Astrocyte of the cerebellum (primary cell): ENCODE results near the gene ATG3.
"Not testable (repeated sequence)": the region's sequence is repeated elsewhere in the genome, so short reads cannot be mapped to it uniquely, and the experiment has no call there.

Experiments used
- DNase-seq: peaks from one replicate; pipeline ENCODE4 v3.0.0-alpha.2; 2011; ENCODE audit warnings: low read depth
- H3K4me3 ChIP-seq: 2 replicates; pipeline ENCODE4 v1.5.1; 2011; ENCODE audit warnings: mild to moderate bottlenecking, low read depth, low read length, moderate library complexity
- in situ Hi-C: cut with HindIII; loops from 2 replicates; pipeline ENCODE4 v1.10.0; 2017; ENCODE audit warnings: low sequenced_read_pairs
- TF ChIP-seq, protein P1 (sequence below): IDR thresholded peaks from 2 replicates; pipeline ENCODE4 v1.5.1; 2012; ENCODE audit warnings: low read length, low read depth, moderate library complexity, mild to moderate bottlenecking; ENCODE audit errors: missing control alignments

ATG3 gene

DNA sequence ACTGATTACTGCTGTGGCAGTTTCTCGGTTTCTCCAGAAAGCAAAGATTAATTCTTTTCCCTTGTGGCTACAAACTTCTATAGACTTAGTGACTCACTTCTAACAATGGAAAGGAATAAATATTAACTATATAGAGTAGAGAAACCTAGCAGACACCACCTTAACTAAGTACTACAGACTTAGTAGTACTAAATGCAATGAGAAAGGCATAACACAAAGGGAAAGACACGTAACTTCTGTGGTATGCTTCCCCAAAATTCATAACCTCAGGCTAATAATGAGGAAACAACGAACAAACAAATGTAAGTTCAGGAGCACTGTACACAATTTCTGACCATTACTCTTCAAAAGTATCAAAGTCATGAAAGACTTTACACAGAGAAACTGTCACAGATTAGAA is 31.2 kb downstream of the ATG3 start:
- in situ Hi-C loops = loop anchor here (25.0 kb wide), 1 partner anchor 418 kb away; no protein-coding TSS in a partner anchor
- TF ChIP-seq, protein P1, sequence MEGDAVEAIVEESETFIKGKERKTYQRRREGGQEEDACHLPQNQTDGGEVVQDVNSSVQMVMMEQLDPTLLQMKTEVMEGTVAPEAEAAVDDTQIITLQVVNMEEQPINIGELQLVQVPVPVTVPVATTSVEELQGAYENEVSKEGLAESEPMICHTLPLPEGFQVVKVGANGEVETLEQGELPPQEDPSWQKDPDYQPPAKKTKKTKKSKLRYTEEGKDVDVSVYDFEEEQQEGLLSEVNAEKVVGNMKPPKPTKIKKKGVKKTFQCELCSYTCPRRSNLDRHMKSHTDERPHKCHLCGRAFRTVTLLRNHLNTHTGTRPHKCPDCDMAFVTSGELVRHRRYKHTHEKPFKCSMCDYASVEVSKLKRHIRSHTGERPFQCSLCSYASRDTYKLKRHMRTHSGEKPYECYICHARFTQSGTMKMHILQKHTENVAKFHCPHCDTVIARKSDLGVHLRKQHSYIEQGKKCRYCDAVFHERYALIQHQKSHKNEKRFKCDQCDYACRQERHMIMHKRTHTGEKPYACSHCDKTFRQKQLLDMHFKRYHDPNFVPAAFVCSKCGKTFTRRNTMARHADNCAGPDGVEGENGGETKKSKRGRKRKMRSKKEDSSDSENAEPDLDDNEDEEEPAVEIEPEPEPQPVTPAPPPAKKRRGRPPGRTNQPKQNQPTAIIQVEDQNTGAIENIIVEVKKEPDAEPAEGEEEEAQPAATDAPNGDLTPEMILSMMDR = no peak
- DNase-seq = no peak
- H3K4me3 ChIP-seq = no peak overlapping the region

DNA sequence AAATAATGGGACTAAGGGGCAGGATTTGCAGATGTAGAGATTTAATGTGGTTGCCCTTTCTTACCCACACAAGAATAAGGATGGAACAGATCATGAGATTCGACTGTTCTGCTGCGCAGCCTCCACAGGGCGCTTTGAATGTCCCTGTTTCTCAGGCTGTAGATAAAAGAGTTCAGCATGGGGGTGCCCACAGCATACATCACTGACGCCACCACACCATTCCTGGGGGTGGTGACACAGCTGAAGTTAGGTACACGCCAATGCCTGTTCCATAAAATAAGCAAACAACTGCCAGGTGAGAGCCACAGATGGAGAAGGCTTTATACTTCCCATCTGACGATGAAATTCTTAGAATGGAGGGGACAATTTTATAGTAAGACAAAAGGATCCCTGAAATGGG is 37.6 kb downstream of the ATG3 start:
- in situ Hi-C loops = loop anchor here (25.0 kb wide), 1 partner anchor 187 kb away; the partner anchor contains the start of gene CD200
- not testable (repeated sequence) for DNase-seq

DNA sequence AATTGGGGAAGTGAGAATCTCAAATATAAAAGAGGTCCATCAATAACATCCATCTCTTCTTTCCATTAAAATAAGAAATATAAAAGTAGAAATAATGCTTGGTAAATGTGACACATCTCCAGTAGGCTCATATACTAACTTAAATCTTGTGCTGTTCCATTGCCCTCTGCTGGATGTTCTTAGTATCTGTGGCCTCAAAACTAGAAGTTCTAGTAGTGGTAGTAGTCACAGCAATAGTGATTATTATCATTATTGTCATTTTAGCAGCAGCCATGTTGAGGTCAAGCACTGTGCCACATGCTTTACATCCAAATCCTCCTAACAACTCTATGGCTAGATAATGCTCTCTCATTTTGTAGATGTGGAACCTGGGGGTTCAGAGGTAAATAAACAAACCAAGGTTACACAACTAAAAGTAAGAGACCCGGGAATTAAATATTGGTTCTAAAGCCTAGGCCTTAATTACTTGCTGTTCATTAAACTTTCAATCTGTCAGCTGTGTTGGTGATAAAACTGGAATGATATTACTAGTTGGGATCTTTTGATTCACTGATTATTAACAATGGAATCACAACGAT is 42.2 kb downstream of the ATG3 start:
- peak; percentile 72 for DNase-seq
- H3K4me3 ChIP-seq = no peak overlapping the region
- in situ Hi-C loops = loop anchor here (25.0 kb wide), 1 partner anchor 182 kb away; the partner anchor contains the start of gene CD200
- TF ChIP-seq, protein P1 = peak; percentile 70

More for the DNA sequence above, 37.6 kb downstream of the ATG3 start:
- H3K4me3 ChIP-seq = not testable (repeated sequence)

DNA sequence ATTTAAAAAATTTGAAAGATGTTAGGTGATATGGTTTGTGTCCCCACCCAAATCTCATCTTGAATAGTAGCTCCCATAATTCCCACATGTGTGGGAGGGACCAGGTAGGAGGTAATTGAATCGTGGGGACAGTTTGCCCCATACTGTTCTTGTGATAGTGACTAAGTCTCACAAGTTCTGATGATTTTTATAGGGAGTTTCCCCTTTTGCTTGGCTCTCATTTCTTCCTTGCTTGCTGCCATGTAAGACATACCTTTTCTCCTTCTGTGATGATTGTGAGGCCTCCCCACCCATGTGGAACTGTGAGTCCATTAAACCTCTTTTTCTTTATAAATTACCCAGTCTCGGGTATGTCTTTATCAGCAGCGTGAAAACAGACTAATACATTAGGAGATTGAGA is 42.8 kb downstream of the ATG3 start:
- H3K4me3 ChIP-seq, DNase-seq: not testable (repeated sequence)
- in situ Hi-C loops = loop anchor here (25.0 kb wide), 1 partner anchor 182 kb away; the partner anchor contains the start of gene CD200

- in situ Hi-C loops = loop anchor here (25.0 kb wide), 1 partner anchor 177 kb away; the partner anchor contains the start of gene CD200
- TF ChIP-seq, protein P1 = no peak
- DNase-seq = no peak
- no peak overlapping the region for H3K4me3 ChIP-seq
Observed at GRCh38 chr3:112514527-112515128, 47.1 kb downstream of the ATG3 start.

- in situ Hi-C loops = loop anchor here (25.0 kb wide), 1 partner anchor 175 kb away; the partner anchor contains the start of gene CD200
- TF ChIP-seq, protein P1 = no peak
- DNase-seq = no peak
- H3K4me3 ChIP-seq = no peak overlapping the region
Observed at GRCh38 chr3:112512320-112512719, 49.4 kb downstream of the ATG3 start.

- in situ Hi-C loops = loop anchor here (25.0 kb wide), 1 partner anchor 172 kb away; the partner anchor contains the start of gene CD200
- H3K4me3 ChIP-seq = no peak overlapping the region
- no peak for DNase-seq
- TF ChIP-seq, protein P1 = no peak
Observed at GRCh38 chr3:112508860-112509259, 52.9 kb downstream of the ATG3 start.
